ENCODE results near the gene RNU6-9. TPM values are rescaled to one million over a fixed set of nuclear protein-coding genes. Genes with fewer than 3 reads are reported as not detected.

Gene RNU6-9
- total RNA-seq, 1 donor from 2014 or later = not detected

- DNase-seq (ENCODE audit: low spot score) = no peak
- intact Hi-C loops (cut with DNase I) = no loop called here
Measured at GRCh38 chr19:941292-942132, 48.2 kb downstream of the RNU6-9 start.

GRCh38 chr19:942133-942645 is 48.9 kb downstream of the RNU6-9 start:
- intact Hi-C loops (cut with DNase I) = no loop called here
- no peak for DNase-seq (ENCODE audit: low spot score)

Other genes starting within 250 kb of the RNU6-9 start
- 31.4 TPM for gene RNF126, start 230.3 kb upstream of the RNU6-9 start, total RNA-seq
- 136 TPM for gene FSTL3, start 217.1 kb upstream of the RNU6-9 start, total RNA-seq
- not detected for gene PRSS57, start 198.0 kb upstream of the RNU6-9 start, total RNA-seq
- gene PALM, start 184.5 kb upstream of the RNU6-9 start, total RNA-seq = 18.9 TPM
- not detected for gene MISP, start 142.4 kb upstream of the RNU6-9 start, total RNA-seq
- gene PTBP1, start 96.0 kb upstream of the RNU6-9 start, total RNA-seq = 76.9 TPM
- gene PLPPR3, start 71.5 kb upstream of the RNU6-9 start, total RNA-seq = not detected
- gene AZU1, start 65.6 kb upstream of the RNU6-9 start, total RNA-seq = 1.1 TPM
- 0.62 TPM for gene PRTN3, start 52.5 kb upstream of the RNU6-9 start, total RNA-seq
- 0.54 TPM for gene ELANE, start 41.2 kb upstream of the RNU6-9 start, total RNA-seq
- 31.0 TPM for gene CFD, start 33.8 kb upstream of the RNU6-9 start, total RNA-seq
- gene MED16, start 297 bp upstream of the RNU6-9 start, total RNA-seq = 27.0 TPM
- 24.5 TPM for gene R3HDM4, start 19.7 kb downstream of the RNU6-9 start, total RNA-seq
- not detected for gene KISS1R, start 23.8 kb downstream of the RNU6-9 start, total RNA-seq
- 7.8 TPM for gene ARID3A, start 32.6 kb downstream of the RNU6-9 start, total RNA-seq
- 17.6 TPM for gene WDR18, start 90.9 kb downstream of the RNU6-9 start, total RNA-seq
- not detected for gene GRIN3B, start 106.9 kb downstream of the RNU6-9 start, total RNA-seq
- 125 TPM for gene TMEM259, start 127.6 kb downstream of the RNU6-9 start, total RNA-seq
- not detected for gene RNU6-2, start 128.0 kb downstream of the RNU6-9 start, total RNA-seq
- 44.8 TPM for gene CNN2, start 133.1 kb downstream of the RNU6-9 start, total RNA-seq
- 10.5 TPM for gene ABCA7, start 146.6 kb downstream of the RNU6-9 start, total RNA-seq
- gene ARHGAP45, start 173.7 kb downstream of the RNU6-9 start, total RNA-seq = 3.7 TPM
- gene POLR2E, start 201.9 kb downstream of the RNU6-9 start, total RNA-seq = 125 TPM
- 243 TPM for gene GPX4, start 210.5 kb downstream of the RNU6-9 start, total RNA-seq

Data from cardiac septum (tissue), 1 donor.